Right cardiac atrium (tissue), 5 donors: ENCODE measurements around the gene TRIM65. TPM values are rescaled to one million over a fixed set of nuclear protein-coding genes. Genes with fewer than 3 reads are reported as not detected.

ENCODE experiments used
- ATAC-seq, 2 donors: fragments of 200-7000 bp; cut with Tn5 transposase; one replicate each; pipeline versions ENCODE4 v1.8.0 to v1.9.1; 2020; ENCODE audit warnings: moderate library complexity in 2 of 2, mild to moderate bottlenecking in 1 of 2
- DNase-seq, 3 donors: peaks; one replicate each; pipeline ENCODE4 v3.0.0-alpha.2; 2020
- H3K27ac ChIP-seq: one replicate; pipeline ENCODE4 v1.5.1; 2013; ENCODE audit warnings: mild to moderate bottlenecking, low read length, control low read depth, moderate library complexity
- H3K27me3 ChIP-seq: one replicate; pipeline ENCODE4 v1.6.1; 2013; ENCODE audit not compliant: control insufficient read depth, insufficient read depth
- H3K4me1 ChIP-seq: one replicate; pipeline ENCODE4 v1.6.1; 2013; ENCODE audit warnings: low read length; ENCODE audit not compliant: control insufficient read depth, insufficient read depth
- H3K4me3 ChIP-seq: one replicate; pipeline ENCODE4 v1.5.1; 2013; ENCODE audit warnings: low read length, control low read depth
- H3K9me3 ChIP-seq: one replicate; pipeline ENCODE4 v1.6.1; 2013; ENCODE audit warnings: low read length; ENCODE audit not compliant: control insufficient read depth
- WGBS: extraction: QIAGEN DNeasy Blood & Tissue Kit; methylation state at CpG from one replicate; pipeline ENCODE4 v1.1.7; 2013; 5-methylcytosine and 5-hydroxymethylcytosine counted together
- intact Hi-C, 4 donors: fragments of 100-400 bp; cut with DNase I; formaldehyde crosslinking; loops; one replicate each; pipeline versions ENCODE4 v1.11.0 to v1.14.0; 2022 to 2023
- polyA plus RNA-seq: library from polyadenylated mRNA; stranded (reverse); fragments of 200-250 nt; gene quantifications from one replicate; pipeline ENCODE4 v1.2.3, GENCODE V29; 2013
- total RNA-seq, 4 donors: library from RNA; stranded (reverse); fragmentation: NEBNext Ultra II Directional; extraction: Animal tissue kit (Norgen Biotek cat#: 25700); gene quantifications; one replicate each; pipeline ENCODE4 v1.2.1, GENCODE V29; 2021
- donor health status: healthy with polysubstance abuse.
- donor health status: DM: no; HTN: yes; CAD: no.
- donor health status: DM: no; HTN: no; CAD: no.
- donor health status: DM: no; HTN: yes; CAD: no; lungs with severe emphysema.
- donor health status: DM: yes; HTN: yes; CAD: no.

Gene TRIM65
- total and polyA plus RNA-seq, 5 donors, result 5.7 to 10.7 (median 7.9) TPM

- H3K27me3 ChIP-seq, result no peaks in the 10 kb centered on the region
- DNase-seq (peak in 1 of 3 donors; percentile 34), ATAC-seq (no peak)
- no peak overlapping the region for H3K27ac ChIP-seq
- 80% methylated on average over 23 of the region's 23 CpGs for WGBS
- no peaks in the 10 kb centered on the region for H3K9me3 ChIP-seq
- H3K4me3 ChIP-seq, result no peak overlapping the region
- intact Hi-C loops, result no loop called here
- peaks cover under 1% of the 10 kb centered on the region for H3K4me1 ChIP-seq
Measured at GRCh38 chr17:75917141-75917916, 20.6 kb upstream of the TRIM65 start.

GRCh38 chr17:75915268-75915667 lies 18.5 kb upstream of the TRIM65 start:
- Histone ChIP-seq H3K4me3 (no peak overlapping the region), H3K27ac (no peak overlapping the region), H3K4me1 (no peaks in the 10 kb centered on the region), H3K27me3 (no peaks in the 10 kb centered on the region), H3K9me3 (no peaks in the 10 kb centered on the region)
- DNase-seq (no peak), ATAC-seq (no peak)
- 88% methylated on average over 8 of the region's 8 CpGs for WGBS
- intact Hi-C loops, result no loop called here

GRCh38 chr17:75914643-75915267 lies 18.0 kb upstream of the TRIM65 start:
- ATAC-seq, result no peak
- intact Hi-C loops, result no loop called here
- WGBS, result 92% methylated on average over 34 of the region's 34 CpGs

GRCh38 chr17:75913537-75914210 lies 16.9 kb upstream of the TRIM65 start:
- H3K4me3 ChIP-seq, result no peak overlapping the region
- WGBS, result 93% methylated on average over 32 of the region's 32 CpGs
- H3K27me3 ChIP-seq, result no peaks in the 10 kb centered on the region
- intact Hi-C loops, result no loop called here
- no peak overlapping the region for H3K27ac ChIP-seq
- no peaks in the 10 kb centered on the region for H3K9me3 ChIP-seq
- no peaks in the 10 kb centered on the region for H3K4me1 ChIP-seq
- ATAC-seq (no peak), DNase-seq (no peak)

More at GRCh38 chr17:75914643-75915267, 18.0 kb upstream of the TRIM65 start:
- Histone ChIP-seq H3K9me3 (no peaks in the 10 kb centered on the region), H3K4me3 (no peak overlapping the region), H3K27me3 (no peaks in the 10 kb centered on the region), H3K27ac (no peak overlapping the region), H3K4me1 (no peaks in the 10 kb centered on the region)
- DNase-seq, result no peak

- no peak for DNase-seq
- 72% methylated on average over 6 of the region's 6 CpGs for WGBS
- no peak for ATAC-seq
- no peaks in the 10 kb centered on the region for H3K27me3 ChIP-seq
- no peak overlapping the region for H3K4me3 ChIP-seq
- no peaks in the 10 kb centered on the region for H3K9me3 ChIP-seq
- intact Hi-C loops, result no loop called here
- no peaks in the 10 kb centered on the region for H3K4me1 ChIP-seq
- no peak overlapping the region for H3K27ac ChIP-seq
Measured at GRCh38 chr17:75910699-75911098, 13.9 kb upstream of the TRIM65 start.

GRCh38 chr17:75909812-75910274 lies 13.1 kb upstream of the TRIM65 start:
- no peaks in the 10 kb centered on the region for H3K9me3 ChIP-seq
- DNase-seq, result peak; percentile 60 to 80 (median 74)
- no peaks in the 10 kb centered on the region for H3K27me3 ChIP-seq
- no peaks in the 10 kb centered on the region for H3K4me1 ChIP-seq
- H3K27ac ChIP-seq, result no peak overlapping the region
- ATAC-seq, result peak; percentile 50 to 55
- H3K4me3 ChIP-seq, result no peak overlapping the region
- 61% methylated on average over 11 of the region's 11 CpGs for WGBS
- intact Hi-C loops, result loop anchor here in 2 of 4 donors (5.0 kb wide), 2 partner anchors 97 to 102 kb away; no protein-coding TSS in a partner anchor

GRCh38 chr17:75909051-75909811 lies 12.5 kb upstream of the TRIM65 start:
- H3K4me1 ChIP-seq, result no peaks in the 10 kb centered on the region
- no peak overlapping the region for H3K4me3 ChIP-seq
- H3K27ac ChIP-seq, result no peak overlapping the region
- DNase-seq, result peak in 1 of 3 donors; percentile 36
- H3K9me3 ChIP-seq, result no peaks in the 10 kb centered on the region
- WGBS, result 83% methylated on average over 14 of the region's 14 CpGs
- intact Hi-C loops, result loop anchor here in 2 of 4 donors (5.0 kb wide), 2 partner anchors 98 to 103 kb away; no protein-coding TSS in a partner anchor
- no peaks in the 10 kb centered on the region for H3K27me3 ChIP-seq
- ATAC-seq, result no peak

- intact Hi-C loops, result loop anchor here in 2 of 4 donors (5.0 kb wide), 2 partner anchors 99 to 104 kb away; no protein-coding TSS in a partner anchor
- no peaks in the 10 kb centered on the region for H3K27me3 ChIP-seq
- no peak overlapping the region for H3K4me3 ChIP-seq
- ATAC-seq (peak; percentile 34 to 63), DNase-seq (peak; percentile 61 to 84 (median 84))
- no peaks in the 10 kb centered on the region for H3K4me1 ChIP-seq
- no peak overlapping the region for H3K27ac ChIP-seq
- WGBS, result 50% methylated on average over 6 of the region's 6 CpGs
- H3K9me3 ChIP-seq, result no peaks in the 10 kb centered on the region
Measured at GRCh38 chr17:75908201-75908600, 11.4 kb upstream of the TRIM65 start.

- intact Hi-C loops, result loop anchor here in 2 of 4 donors (5.0 kb wide), 2 partner anchors 101 to 106 kb away; no protein-coding TSS in a partner anchor
- DNase-seq, result peak in 1 of 3 donors; percentile 52
- WGBS, result 86% methylated on average over 10 of the region's 10 CpGs
- no peaks in the 10 kb centered on the region for H3K4me1 ChIP-seq
- H3K27ac ChIP-seq, result no peak overlapping the region
- no peaks in the 10 kb centered on the region for H3K9me3 ChIP-seq
- H3K27me3 ChIP-seq, result no peaks in the 10 kb centered on the region
- no peak overlapping the region for H3K4me3 ChIP-seq
- no peak for ATAC-seq
Measured at GRCh38 chr17:75906143-75906884, 9.6 kb upstream of the TRIM65 start.
